PC-3 (cell line): ENCODE measurements around the gene GPR137B.

Experiments used
- CTCF ChIP-seq: fragments of 300-600 bp; sonication (generic); conservative IDR thresholded peaks from 2 replicates; pipeline ENCODE4 v1.5.1; 2017; ENCODE audit warnings: antibody characterized with exemption, low read depth, mild to moderate bottlenecking, low read length
- EZH2 ChIP-seq: fragments of 300-600 bp; sonication (generic); IDR thresholded peaks from one replicate; pipeline ENCODE4 v1.6.1; 2017; ENCODE audit warnings: antibody characterized with exemption, mild to moderate bottlenecking, low read length; ENCODE audit not compliant: unreplicated experiment

GRCh38 chr1:236201786-236202185 lies 59.4 kb downstream of the GPR137B start:
- TF ChIP-seq CTCF (no peak), EZH2 (no peak)
